ENCODE measurements around the gene SIX6. TPM values are rescaled to one million over a fixed set of nuclear protein-coding genes. Genes with fewer than 3 reads are reported as not detected.

Gene SIX6
- total and polyA plus RNA-seq, 2 donors (not counting 1 experiment from before 2014, with no cell fraction given) = not detected

DNA sequence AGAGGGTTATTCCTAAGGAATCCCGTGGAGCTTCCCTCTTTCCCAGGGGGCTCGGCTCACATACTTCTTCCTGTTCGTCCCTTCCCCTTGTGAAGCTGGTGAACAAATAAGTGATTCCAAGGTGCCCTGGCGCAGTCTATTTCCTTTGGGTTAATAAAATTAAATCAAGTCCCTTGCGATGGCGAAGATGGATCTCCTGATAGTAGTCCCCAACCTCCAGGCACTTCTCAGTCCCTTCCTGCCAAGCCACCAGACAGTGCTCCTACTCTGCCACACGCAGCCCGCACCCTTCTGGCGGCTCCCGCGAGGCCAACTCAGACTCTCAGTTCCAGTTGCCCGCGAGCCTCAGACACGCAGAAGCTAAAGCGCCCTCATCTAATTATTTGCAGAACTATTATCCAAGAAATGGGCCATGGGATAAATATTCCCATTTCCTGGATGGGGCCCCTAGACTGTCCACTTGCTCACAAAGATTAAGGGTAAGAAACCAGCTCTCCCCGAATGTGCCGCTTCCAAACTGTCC lies 2.4 kb upstream of the SIX6 start:
- CTCF ChIA-PET = no interaction called here
- peaks cover 0 to 68% (median 58%) of the 10 kb centered on the region in 4 experiments for H3K27me3 ChIP-seq (replicated peaks in 1 of 4; ENCODE audit: control extremely low read depth in 1 of 4, control insufficient read depth in 3 of 4, insufficient read depth in 4 of 4, low read length in 3 of 4)

More for the DNA sequence above, 2.4 kb upstream of the SIX6 start:
- intact Hi-C loops (cut with micrococcal nuclease) = no loop called here
- Histone ChIP-seq H4K20me1 (ENCODE audit: control insufficient read depth, insufficient read depth, low read length, poor library complexity, severe bottlenecking) (no peaks in the 10 kb centered on the region), H3K79me2 (ENCODE audit: control insufficient read depth, insufficient read depth, low read length) (no peaks in the 10 kb centered on the region), H3K9me3 (ENCODE audit: control extremely low read depth in 1 of 3, control insufficient read depth in 2 of 3, insufficient read depth in 1 of 3, low read length in 2 of 3) (peaks cover 0 to 40% (median 0%) of the 10 kb centered on the region in 3 donors), H3K27ac (ENCODE audit: low read length in 2 of 2) (no peak overlapping the region), H3K36me3 (replicated peaks in 1 of 2; ENCODE audit: control extremely low read depth in 1 of 2, control insufficient read depth in 1 of 2, extremely low read depth in 1 of 2, insufficient read depth in 2 of 2, low read length in 1 of 2) (no peaks in the 10 kb centered on the region), H3K4me1 (ENCODE audit: control insufficient read depth in 2 of 2, insufficient read depth in 2 of 2, low read length in 2 of 2) (peaks cover 20 to 28% of the 10 kb centered on the region in 2 donors), H3K9ac (ENCODE audit: low read length) (no peak overlapping the region), H3K4me2 (replicated peaks; ENCODE audit: low read depth, low read length, poor library complexity, severe bottlenecking) (no peak overlapping the region), H3K4me3 (ENCODE audit: control extremely low read depth in 1 of 5, extremely low read depth in 1 of 5, insufficient read depth in 1 of 5, low read depth in 2 of 5, low read length in 4 of 5) (no peak overlapping the region), H2AFZ (ENCODE audit: insufficient read depth, low read depth, low read length, poor library complexity, severe bottlenecking) (no peak overlapping the region)
- Mint-ChIP-seq H3K9me3 (ENCODE audit: insufficient read depth) (no peaks in the 10 kb centered on the region), H3K4me1 (peaks cover 6% of the 10 kb centered on the region), H3K27me3 (peaks cover 60% of the 10 kb centered on the region), H3K4me3 (no peak overlapping the region), H3K27ac (no peak overlapping the region)
- DNase-seq (no peak), ATAC-seq (ENCODE audit: low read depth) (no peak)
- TF ChIP-seq EZH2 (IDR thresholded peaks at IDR 0.05; ENCODE audit: borderline replicate concordance, insufficient read depth, low read depth, low read length, poor library complexity, severe bottlenecking) = no peak
- TF ChIP-seq, protein P1, sequence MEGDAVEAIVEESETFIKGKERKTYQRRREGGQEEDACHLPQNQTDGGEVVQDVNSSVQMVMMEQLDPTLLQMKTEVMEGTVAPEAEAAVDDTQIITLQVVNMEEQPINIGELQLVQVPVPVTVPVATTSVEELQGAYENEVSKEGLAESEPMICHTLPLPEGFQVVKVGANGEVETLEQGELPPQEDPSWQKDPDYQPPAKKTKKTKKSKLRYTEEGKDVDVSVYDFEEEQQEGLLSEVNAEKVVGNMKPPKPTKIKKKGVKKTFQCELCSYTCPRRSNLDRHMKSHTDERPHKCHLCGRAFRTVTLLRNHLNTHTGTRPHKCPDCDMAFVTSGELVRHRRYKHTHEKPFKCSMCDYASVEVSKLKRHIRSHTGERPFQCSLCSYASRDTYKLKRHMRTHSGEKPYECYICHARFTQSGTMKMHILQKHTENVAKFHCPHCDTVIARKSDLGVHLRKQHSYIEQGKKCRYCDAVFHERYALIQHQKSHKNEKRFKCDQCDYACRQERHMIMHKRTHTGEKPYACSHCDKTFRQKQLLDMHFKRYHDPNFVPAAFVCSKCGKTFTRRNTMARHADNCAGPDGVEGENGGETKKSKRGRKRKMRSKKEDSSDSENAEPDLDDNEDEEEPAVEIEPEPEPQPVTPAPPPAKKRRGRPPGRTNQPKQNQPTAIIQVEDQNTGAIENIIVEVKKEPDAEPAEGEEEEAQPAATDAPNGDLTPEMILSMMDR (IDR thresholded peaks at IDR 0.05) = no peak
- 29% methylated on average over 10 of the region's 17 CpGs for WGBS (ENCODE audit: insufficient coverage)
- POLR2A ChIA-PET = no interaction called here

All from B cell (primary cell).